HG03460 (cell line): ENCODE measurements around the gene CSRP1.
A peak's percentile ranks its signal among the peaks of the same experiment; 100 is the strongest.
"Not testable (repeated sequence)": the region's sequence is repeated elsewhere in the genome, so short reads cannot be mapped to it uniquely, and the experiment has no call there.

Source experiments
- ATAC-seq: cut with Tn5 transposase; IDR thresholded peaks from one replicate; pipeline ENCODE4 v1.9.1; 2021; ENCODE audit not compliant: unreplicated experiment

The CSRP1 gene

GRCh38 chr1:201506557-201507359, at the start of gene CSRP1:
Gene CSRP1, minus strand, starts transcription at chr1:201507123. Its CDS starts 10,820 bp downstream, at chr1:201496303.
- peak; percentile 88 for ATAC-seq

DNA sequence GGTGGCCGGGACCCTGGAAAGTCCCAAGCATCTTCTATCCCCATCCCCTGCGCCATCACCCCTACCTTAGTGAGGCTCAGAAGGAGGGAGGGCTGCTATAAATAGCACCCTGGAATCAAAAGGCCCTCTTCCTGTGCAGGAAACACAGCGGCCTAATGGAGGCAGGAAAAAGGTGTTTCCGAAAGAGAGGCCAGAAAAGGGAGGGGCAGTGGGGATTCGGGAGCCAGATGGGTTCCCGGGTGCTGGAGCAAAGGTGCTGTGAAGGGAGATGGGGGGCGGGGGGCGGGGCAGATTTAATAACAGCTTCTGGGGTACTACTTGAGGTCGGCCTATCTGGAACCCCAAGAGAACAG, 48.6 kb upstream of the CSRP1 start:
- no peak for ATAC-seq

GRCh38 chr1:201554789-201555592, 48.1 kb upstream of the CSRP1 start:
- no peak for ATAC-seq

- no peak for ATAC-seq
Measured at GRCh38 chr1:201554190-201554600, 47.3 kb upstream of the CSRP1 start.

- no peak for ATAC-seq
Measured at GRCh38 chr1:201553496-201554189, 46.7 kb upstream of the CSRP1 start.

GRCh38 chr1:201552941-201553351, 46.0 kb upstream of the CSRP1 start:
- ATAC-seq = no peak

DNA sequence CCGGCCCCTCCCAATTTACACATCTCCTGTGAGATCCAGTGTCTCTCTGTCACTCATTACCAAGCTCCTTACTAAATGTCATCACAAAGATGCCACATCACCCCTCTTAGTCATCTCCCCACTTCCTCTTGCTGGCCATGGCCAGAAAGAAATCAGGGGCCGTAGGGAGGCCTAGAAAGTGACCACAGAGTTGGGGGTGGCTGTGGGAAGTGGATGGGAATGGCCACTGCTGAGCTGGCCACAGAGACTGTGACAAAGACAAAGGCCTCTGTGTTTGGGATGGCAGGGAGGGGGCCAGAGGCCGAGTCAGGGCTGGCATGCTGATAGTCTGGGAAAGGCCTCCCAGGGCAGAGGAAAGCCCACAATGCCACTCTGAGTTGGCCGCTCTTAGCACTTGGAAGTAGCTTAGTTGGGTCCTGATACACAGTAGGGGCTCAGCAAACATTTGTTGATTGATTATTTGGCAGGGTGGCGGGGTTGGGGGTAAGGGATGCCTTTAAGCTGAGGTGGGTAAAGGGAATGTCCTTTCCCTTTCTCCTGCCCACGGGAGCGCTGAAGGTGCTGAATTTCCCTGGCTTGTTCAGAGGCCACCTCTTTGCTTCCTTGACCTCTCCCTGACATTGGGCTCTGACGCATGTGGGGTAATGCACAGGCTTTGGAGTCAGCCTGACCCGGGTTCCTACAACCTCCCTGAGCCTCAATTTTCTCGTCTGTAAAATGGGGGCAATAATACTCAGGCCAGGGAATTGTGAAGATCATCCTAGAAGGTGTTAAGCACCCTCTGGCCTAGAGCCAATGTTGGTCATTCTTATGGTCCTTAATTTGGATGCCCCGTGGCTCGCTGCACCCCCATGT, 45.2 kb upstream of the CSRP1 start:
- ATAC-seq = no peak

- no peak for ATAC-seq
Measured at GRCh38 chr1:201551096-201551495, 44.2 kb upstream of the CSRP1 start.

GRCh38 chr1:201549522-201549921, 42.6 kb upstream of the CSRP1 start:
- not testable (repeated sequence) for ATAC-seq

- ATAC-seq = no peak
Measured at GRCh38 chr1:201545851-201546492, 39.0 kb upstream of the CSRP1 start.

GRCh38 chr1:201544710-201545109, 37.8 kb upstream of the CSRP1 start:
- no peak for ATAC-seq

DNA sequence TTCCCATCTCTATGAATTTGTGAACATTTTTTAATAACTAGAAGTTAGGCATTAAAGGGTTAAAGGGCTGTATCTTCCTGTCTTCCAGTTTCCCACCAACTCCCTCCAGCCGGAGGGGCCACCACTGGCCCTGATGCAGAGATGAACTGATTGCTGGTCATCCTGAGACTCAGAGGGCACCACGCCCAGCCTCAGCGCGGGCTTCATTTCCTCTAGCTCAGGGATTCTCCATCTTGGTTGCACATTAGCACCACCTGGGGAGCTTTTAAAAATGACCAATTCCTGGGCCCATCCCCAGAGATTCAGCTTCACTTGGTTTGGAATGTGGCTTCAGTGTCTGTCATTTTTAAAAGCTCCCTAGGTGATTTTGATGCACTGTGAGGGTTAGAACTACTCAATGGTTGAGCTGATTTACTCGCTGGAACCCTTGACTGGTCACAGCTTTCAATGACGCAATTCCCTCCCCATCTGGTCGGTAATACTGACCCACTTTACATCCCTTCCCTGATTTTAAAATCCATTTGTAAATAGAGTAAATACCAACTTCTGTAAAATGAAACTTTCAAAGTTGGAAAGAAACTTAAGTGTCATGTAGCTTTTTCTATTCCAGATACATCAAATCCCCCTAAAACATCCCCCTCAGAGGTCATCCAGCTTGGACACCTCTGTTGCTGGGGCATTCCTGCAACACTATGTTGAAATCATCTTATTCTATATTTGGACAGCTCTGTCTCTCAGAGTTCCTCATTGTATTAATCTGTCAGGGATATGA, 37.1 kb upstream of the CSRP1 start:
- ATAC-seq = no peak

DNA sequence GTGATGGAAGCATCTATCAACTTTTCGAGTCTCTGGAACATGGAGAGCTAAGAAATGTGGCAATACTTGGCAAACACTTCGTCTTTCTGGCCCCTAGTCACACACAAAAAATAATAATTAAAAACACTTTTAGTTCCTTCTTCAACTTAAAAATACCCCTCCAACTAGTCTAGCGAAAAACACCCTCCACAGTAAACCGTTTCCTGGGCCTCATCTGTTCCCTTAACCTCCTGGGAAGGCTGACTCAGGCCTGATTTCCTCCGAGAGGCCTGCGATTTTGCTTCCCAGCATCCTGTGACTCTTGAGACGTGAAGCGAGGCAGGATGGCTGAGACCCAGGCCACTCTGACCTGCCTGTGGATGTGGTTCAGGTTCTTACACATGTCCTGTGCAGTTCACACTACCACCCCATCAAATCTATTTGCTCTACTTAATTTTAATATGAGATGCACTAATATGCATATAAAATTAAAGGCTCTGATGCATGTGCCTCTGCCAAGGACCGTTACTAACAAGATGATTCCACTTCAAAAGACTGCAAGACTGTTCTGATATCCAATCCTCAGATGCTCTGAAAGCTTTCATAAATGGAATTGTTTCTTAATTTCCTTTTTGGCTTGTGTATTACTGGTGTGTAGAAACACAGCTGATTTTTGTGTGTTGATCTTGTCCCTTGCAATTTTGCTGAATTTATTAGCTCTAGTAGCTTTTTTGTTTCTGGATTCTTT, 35.5 kb upstream of the CSRP1 start:
- ATAC-seq = no peak

- ATAC-seq = no peak
Measured at GRCh38 chr1:201540846-201541735, 34.2 kb upstream of the CSRP1 start.

DNA sequence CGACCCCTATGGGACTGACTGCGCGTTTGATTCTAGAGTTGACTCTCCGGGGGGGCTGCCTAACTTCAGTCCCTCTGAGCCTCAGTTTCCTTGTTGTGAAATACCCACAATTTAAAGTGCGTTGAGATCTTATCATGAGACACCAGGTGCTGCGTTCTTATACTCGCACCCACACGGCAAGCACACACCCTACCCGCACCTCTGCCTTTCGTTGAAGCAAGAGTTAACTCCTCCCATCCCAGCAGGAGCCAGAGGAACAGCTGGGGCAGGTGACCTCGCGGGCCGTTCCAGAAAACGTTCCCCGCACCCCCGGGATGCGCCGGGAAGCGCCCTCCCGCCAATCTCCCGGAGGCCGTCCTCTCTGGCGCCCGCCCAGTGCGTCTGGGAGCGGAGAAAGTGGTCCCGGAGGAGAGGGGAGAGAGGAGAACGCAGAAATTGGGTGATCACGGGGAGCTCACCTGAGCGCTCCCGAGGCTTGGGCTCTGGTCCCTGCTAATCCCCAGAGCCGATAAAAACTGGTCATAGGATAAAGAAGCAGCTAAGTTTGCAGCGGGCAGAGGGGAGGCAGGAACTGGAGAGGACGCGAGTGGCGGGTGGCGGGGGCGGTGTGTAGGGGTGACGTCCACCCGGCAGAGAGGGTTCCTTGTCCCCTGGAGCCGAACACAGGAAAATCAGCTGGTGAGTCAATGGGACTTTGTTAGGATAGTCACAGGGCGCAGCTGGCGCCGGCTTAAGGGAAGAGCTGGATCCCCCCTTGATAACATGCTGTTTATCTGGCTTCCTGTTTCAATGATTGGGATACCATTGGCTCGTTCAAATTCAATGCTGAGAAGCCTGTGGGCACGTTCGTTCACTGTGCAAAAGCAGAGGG, 32.9 kb upstream of the CSRP1 start:
- no peak for ATAC-seq

DNA sequence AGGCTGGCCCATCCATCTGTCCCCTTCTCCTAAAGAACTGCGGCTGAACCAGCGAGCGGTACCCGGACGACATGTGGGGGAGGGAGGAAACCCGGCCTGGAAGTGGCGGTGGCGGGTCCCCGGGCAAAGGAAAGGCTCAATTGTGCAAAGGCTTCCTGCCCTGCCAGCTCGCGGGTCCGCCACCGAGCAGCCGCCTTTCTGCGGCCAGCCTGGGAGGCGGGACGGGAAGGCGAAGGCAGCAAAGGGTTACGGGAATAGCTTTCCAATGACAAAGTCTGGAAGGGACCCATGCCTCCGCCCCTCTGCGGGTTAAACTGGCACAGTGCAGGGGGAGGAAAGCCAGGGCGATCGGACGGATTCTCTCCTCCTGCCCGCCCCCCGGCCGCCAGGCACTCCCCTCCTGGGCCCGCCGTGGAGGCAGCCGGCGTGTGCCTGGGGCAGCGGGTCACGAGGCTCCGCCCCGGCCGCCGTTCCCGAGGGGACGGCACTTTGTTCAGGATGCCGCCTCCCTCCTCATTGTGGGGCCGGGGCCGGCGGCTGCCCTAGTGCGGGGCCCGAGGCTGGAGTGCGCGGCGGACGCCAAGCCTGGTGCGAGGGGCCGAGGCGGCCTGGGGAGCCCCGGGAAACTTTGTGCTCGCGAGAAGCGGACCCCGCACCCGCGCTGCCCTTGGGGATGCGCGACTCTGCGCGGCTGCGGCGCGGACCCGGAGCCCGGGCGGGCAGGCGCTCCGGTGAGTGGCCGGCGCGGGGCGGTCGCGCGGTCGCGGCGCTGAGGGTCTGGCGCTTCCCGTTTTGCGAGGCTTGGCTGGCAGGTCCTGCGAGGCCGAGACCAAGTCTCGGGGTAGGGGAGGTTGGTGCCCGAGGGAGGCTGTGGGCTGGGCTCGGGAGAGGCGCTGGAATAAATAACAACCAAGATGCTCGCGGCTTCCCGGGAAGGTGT, 32.0 kb upstream of the CSRP1 start, which contains the start of gene NAV1:
TSS of gene NAV1 (plus strand) at position 516 of the 940 bp plus-strand sequence. CDS start 83,758 bp downstream, outside the sequence.
- no peak for ATAC-seq
